ENCODE data around the gene SLC22A31.
"Not testable (repeated sequence)": the region's sequence is repeated elsewhere in the genome, so short reads cannot be mapped to it uniquely, and the experiment has no call there.

The SLC22A31 gene

DNA sequence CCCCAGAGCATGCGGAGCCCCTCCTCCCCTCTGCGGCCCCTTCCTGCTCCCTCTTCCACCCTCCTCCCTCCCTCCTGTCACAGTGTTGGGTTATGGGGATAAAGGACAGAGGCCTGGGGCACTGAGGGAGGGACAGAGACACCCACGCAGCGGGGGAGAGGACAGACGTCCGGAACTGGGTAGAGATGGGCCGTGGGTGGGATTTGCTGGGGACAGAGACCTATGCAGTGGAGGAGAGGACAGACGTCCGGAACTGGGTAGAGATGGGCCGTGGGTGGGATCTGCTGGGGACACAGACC is 34.7 kb downstream of the SLC22A31 start:
- not testable (repeated sequence) for DNase-seq (ENCODE audit: low read depth, low spot score)

DNA sequence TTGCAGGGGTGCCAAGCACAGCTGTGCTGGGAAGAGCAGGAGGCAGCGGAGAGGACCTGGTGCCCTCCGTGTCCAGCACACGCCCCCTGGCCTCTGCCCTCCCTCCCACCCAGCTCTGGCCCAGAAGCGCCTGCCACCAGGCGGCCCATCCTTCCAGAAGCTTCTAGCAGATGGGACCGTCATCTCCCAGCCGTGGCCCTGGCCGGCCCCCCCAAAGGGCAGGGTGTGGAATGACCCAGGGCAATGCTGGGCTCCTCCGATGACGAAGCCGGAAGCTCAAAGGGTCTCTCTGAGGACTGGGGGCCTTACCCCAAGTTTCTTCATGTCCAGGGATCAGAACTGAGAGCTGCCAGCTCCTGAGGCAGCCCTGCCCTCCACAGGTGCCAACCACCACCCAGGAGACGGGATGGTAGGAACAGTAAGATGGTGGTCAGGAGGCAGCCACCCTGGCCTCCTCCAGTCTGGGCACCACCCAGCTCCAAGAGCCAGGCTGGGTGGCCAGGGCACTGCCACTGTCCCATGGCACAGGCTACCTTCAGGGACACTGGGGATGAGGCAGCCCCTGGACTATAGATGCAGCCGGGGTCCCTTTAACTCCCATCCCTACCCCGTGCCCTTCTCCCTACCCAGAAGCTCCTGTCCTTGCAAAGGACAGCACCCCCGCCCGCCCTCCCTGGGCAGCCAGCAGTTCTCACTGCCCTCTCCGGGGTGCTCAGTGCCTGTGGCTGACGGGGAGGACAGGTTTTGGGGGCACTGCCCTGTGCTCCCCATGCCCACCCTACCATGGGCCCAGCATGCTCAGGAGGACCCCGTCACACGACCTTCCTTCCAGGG is 35.3 kb downstream of the SLC22A31 start:
- no peak for DNase-seq (ENCODE audit: low read depth, low spot score)

DNA sequence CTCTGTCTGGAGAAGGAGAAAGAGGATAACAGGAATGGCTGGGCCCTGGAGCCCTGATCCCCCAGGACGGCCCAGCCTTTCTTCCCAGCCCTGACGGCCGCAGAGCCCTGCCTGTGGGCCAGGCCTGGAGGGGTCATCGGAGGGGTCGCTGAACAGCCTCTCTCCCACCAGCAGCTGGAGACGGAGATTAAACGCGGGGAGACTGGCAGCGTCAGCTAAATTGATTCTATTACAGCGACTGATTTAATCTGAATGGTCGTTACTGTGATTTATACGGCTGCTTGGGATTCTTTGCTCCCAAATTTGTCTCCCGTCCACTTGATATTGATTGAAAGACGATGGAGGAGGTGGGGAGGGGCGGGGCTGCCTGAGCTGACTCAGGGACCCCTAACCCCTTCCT is 35.9 kb downstream of the SLC22A31 start:
- no peak for DNase-seq (ENCODE audit: low read depth, low spot score)

- no peak for DNase-seq (ENCODE audit: low read depth, low spot score)
Measured at GRCh38 chr16:89163297-89163696, 37.0 kb downstream of the SLC22A31 start.

GRCh38 chr16:89161763-89162713 is 38.3 kb downstream of the SLC22A31 start:
- DNase-seq (ENCODE audit: low read depth, low spot score), result no peak

GRCh38 chr16:89160977-89161701 is 39.2 kb downstream of the SLC22A31 start:
- no peak for DNase-seq (ENCODE audit: low read depth, low spot score)

GRCh38 chr16:89159850-89160354 is 40.4 kb downstream of the SLC22A31 start:
- DNase-seq (ENCODE audit: low read depth, low spot score), result no peak

GRCh38 chr16:89159066-89159849 is 41.1 kb downstream of the SLC22A31 start:
- DNase-seq (ENCODE audit: low read depth, low spot score), result no peak

- no peak for DNase-seq (ENCODE audit: low read depth, low spot score)
Measured at GRCh38 chr16:89157778-89158177, 42.6 kb downstream of the SLC22A31 start.

DNA sequence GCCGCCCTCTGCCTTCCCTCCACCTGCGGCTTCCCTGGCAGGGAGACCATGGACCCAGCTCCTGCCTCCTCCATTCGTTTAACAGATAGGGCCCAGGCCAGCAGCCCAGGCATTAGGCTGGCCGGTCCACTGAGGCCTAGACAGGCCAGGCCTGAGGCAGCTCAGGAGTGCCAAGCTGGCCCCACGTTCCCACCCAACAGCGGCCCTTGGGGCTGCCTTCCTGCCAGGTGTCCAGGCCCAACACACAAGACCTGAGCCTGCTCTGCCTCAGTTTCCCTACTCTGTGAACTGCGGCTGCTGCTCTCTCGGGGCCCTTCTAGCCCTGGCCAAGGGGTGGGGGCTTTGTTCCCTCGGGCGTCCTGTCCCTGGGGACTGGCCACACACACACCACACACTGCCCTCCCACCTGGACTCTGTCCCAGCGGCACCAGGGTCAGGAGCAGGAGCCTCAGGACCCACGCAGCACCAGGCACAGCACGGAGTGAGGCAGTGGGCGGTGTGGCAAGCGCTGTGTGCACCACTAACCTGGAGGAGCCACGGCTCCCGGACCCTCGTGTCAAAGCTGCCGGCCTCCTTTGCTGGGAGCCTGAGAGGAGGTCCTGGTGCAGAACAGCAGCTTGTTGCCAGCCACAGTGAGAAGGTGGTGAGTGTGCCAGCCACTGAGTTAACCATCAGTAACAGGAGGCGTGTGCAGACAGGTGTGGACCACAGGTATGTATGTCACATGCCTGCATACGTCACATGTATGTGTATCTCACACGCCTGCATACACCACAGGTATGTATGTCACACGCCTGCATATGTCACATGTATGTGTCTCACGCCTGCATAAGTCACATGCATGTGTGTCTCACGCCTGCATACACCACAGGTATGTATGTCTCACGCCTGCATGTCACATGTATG is 43.3 kb downstream of the SLC22A31 start:
- no peak for DNase-seq (ENCODE audit: low read depth, low spot score)

- DNase-seq (ENCODE audit: low read depth, low spot score), result no peak
Measured at GRCh38 chr16:89155851-89156739, 44.2 kb downstream of the SLC22A31 start.

DNA sequence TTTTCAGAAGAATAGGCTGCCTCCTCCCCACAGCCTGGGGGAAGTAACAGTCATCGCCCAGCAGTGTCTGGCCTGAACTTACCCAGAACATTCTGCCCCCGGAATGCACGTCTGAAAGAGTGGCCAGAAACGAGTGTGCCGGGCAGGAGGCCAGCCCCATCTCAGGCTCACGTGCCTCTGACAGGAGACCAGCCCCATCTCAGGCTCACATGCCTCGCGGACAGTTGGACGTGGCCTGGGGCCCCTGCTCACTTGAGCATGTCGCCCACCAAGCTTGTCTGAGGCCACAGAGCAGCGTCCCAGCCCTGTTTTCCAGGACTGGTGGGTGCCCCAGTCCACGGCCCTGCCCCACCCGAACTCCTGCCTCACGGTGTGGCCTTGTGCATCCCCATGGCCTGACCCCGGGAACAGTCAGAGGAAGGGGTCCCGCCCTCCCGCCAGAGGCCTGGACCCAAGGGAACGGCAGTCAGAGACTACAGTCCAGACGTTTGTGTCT is 45.1 kb downstream of the SLC22A31 start:
- no peak for DNase-seq (ENCODE audit: low read depth, low spot score)

DNA sequence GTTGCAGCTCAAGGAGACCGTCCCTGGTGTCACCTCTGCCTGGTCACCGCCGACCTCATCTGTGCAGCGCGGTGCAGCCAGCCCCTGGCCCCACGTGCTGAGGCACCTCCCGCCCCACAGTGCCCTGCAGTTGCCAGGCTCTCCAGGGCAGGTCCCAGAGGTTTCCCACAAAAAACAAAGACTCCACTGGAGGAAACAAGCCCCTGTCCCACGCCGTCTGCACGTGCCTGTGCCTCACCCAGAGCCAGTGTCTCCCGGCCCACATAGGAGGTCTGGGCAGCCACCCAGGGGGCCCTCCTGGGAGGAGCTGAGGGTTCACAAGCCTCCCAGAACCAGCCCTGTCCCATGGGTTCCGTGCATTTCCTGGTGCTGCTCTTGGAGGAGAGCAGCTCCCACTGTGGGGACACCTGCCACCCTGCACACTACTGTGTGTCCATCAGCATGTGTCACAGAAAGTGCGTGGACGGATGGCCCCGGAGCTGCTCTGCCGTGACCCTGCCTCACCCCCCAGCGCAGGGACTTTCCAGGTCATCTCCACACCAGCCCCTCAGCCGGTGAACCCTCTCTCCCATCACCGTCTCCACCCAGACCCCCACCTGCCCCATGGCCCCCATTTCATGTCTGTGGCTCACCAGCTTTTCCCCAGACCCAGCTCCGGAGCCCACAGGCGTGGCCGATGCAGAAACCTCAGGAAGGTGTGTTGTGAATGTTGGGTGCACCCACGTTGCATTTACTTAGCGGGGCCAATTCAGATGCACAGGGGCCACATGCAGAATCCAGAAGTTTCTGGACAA is 45.8 kb downstream of the SLC22A31 start:
- no peak for DNase-seq (ENCODE audit: low read depth, low spot score)

- DNase-seq (ENCODE audit: low read depth, low spot score), result no peak
Measured at GRCh38 chr16:89153848-89154271, 46.5 kb downstream of the SLC22A31 start.

- DNase-seq (ENCODE audit: low read depth, low spot score), result no peak
Measured at GRCh38 chr16:89152831-89153700, 47.3 kb downstream of the SLC22A31 start.

DNA sequence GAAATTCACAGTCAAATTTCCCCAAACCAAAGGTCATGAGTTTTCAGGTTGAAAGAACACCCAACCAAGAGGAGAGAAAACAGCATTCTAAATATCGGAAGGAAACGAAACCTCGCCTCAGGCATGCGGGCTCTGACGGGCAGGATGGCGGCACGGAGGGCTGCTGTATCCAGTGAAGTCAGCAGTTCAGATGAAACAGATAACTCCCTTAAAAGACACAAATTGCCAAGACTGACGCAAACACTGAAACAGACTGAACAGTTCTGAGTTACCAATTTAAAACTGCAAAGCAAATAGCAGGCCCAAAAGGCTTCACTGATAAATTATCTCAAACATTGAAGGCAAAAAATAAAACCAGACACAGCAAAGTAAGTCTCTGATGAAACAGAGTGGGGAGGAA is 49.4 kb downstream of the SLC22A31 start:
- DNase-seq (ENCODE audit: low read depth, low spot score), result no peak

Data from iPS DF 19.7 (cell line).